Activated naive CD8-positive, alpha-beta T cell treated with anti-CD3 and anti-CD28 coated beads, Interleukin-2, amount 50 U/mL, for 24 hours (primary cell): ENCODE measurements around the gene CMTM4.
A peak's percentile ranks its signal among the peaks of the same experiment; 100 is the strongest.
"Not testable (repeated sequence)": the region's sequence is repeated elsewhere in the genome, so short reads cannot be mapped to it uniquely, and the experiment has no call there.

Experiments used
- ATAC-seq: fragments of 150-1000 bp; cut with Tn5 transposase; one replicate; pipeline ENCODE4 v1.10.0; 2021
- DNase-seq: peaks from one replicate; pipeline ENCODE4 v3.0.0; 2021
- H3K27ac Mint-ChIP-seq: one replicate; pipeline ENCODE4 v1.8.0; 2021; ENCODE audit warnings: mild to moderate bottlenecking, mixed read lengths
- H3K27me3 Mint-ChIP-seq: one replicate; pipeline ENCODE4 v1.8.0; 2021; ENCODE audit warnings: mixed read lengths
- H3K36me3 Mint-ChIP-seq: one replicate; pipeline ENCODE4 v1.8.0; 2021; ENCODE audit warnings: low read depth, mixed read lengths
- H3K4me1 Mint-ChIP-seq: one replicate; pipeline ENCODE4 v1.8.0; 2021; ENCODE audit warnings: mixed read lengths
- H3K4me3 Mint-ChIP-seq: one replicate; pipeline ENCODE4 v1.8.0; 2021; ENCODE audit warnings: mild to moderate bottlenecking, moderate library complexity, mixed read lengths
- H3K9me3 Mint-ChIP-seq: one replicate; pipeline ENCODE4 v1.8.0; 2021; ENCODE audit warnings: mixed read lengths

CMTM4 gene

GRCh38 chr16:66651474-66651765 is 45.1 kb downstream of the CMTM4 start:
- DNase-seq (no peak), ATAC-seq (no peak)
- H3K27me3 Mint-ChIP-seq: peaks cover under 1% of the 10 kb centered on the region
- no peak overlapping the region for H3K4me3 Mint-ChIP-seq
- peaks cover 8% of the 10 kb centered on the region for H3K4me1 Mint-ChIP-seq
- H3K36me3 Mint-ChIP-seq: no peaks in the 10 kb centered on the region
- no peak overlapping the region for H3K27ac Mint-ChIP-seq
- H3K9me3 Mint-ChIP-seq: no peaks in the 10 kb centered on the region

GRCh38 chr16:66650707-66651473 is 45.7 kb downstream of the CMTM4 start:
- Mint-ChIP-seq H3K9me3 (no peaks in the 10 kb centered on the region), H3K27me3 (no peaks in the 10 kb centered on the region), H3K36me3 (no peaks in the 10 kb centered on the region), H3K27ac (no peak overlapping the region), H3K4me1 (peaks cover 8% of the 10 kb centered on the region), H3K4me3 (peak overlapping the region; percentile 55)
- DNase-seq (peak; percentile 83), ATAC-seq (peak; percentile 94)

- no peak overlapping the region for H3K27ac Mint-ChIP-seq
- no peaks in the 10 kb centered on the region for H3K27me3 Mint-ChIP-seq
- no peak overlapping the region for H3K4me3 Mint-ChIP-seq
- no peaks in the 10 kb centered on the region for H3K36me3 Mint-ChIP-seq
- H3K4me1 Mint-ChIP-seq: peaks cover 8% of the 10 kb centered on the region
- DNase-seq (no peak), ATAC-seq (no peak)
- H3K9me3 Mint-ChIP-seq: no peaks in the 10 kb centered on the region
These were observed 46.8 kb downstream of the CMTM4 start for GRCh38 chr16:66649636-66650205.

- peaks cover 8% of the 10 kb centered on the region for H3K4me1 Mint-ChIP-seq
- no peak overlapping the region for H3K4me3 Mint-ChIP-seq
- H3K36me3 Mint-ChIP-seq: no peaks in the 10 kb centered on the region
- H3K27ac Mint-ChIP-seq: no peak overlapping the region
- no peaks in the 10 kb centered on the region for H3K9me3 Mint-ChIP-seq
- no peak for ATAC-seq
- H3K27me3 Mint-ChIP-seq: no peaks in the 10 kb centered on the region
- no peak for DNase-seq
These were observed 47.4 kb downstream of the CMTM4 start for GRCh38 chr16:66649167-66649566.

DNA sequence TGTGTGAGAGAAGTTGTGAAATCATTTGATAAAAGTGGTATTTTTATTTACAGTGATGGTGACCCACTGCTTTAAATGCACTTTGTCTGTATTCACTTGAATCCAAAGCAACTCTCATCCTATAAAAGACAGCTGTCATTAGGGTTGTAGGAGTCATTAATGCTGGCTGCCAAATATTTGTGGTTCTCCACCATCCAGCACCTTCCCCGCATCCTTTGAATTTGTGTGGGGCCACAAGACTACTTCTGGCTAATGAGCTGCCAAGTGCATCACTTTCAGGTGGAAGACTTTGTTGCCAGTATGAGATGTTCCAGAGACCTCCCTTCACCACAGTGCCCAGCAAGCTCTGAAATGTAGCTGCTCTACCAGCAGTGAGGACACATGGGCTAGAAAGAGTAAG is 48.7 kb downstream of the CMTM4 start:
- Mint-ChIP-seq H3K4me1 (peaks cover 8% of the 10 kb centered on the region), H3K27me3 (no peaks in the 10 kb centered on the region), H3K27ac (no peak overlapping the region), H3K36me3 (no peaks in the 10 kb centered on the region), H3K4me3 (no peak overlapping the region), H3K9me3 (no peaks in the 10 kb centered on the region)
- ATAC-seq: no peak
- no peak for DNase-seq

DNA sequence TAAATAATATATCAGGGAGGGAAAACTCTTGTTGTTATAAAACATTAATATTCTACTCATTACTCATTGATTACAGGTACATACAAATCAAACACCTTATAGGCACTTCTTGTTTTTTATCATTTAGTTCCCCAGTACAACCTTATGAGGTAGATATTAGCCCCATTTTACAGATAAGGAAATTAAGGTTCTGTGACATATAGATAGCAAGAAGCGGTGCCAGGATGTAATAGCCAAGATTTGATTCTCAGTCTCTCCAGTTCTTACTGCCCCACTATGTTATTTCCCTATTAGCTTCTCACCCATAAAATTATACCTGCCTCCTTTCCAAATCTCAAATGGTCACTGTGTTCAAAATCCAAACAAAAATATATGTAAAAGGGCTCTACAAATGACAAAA is 55.2 kb downstream of the CMTM4 start:
- no peak overlapping the region for H3K4me3 Mint-ChIP-seq
- no peak overlapping the region for H3K27ac Mint-ChIP-seq
- no peaks in the 10 kb centered on the region for H3K27me3 Mint-ChIP-seq

DNA sequence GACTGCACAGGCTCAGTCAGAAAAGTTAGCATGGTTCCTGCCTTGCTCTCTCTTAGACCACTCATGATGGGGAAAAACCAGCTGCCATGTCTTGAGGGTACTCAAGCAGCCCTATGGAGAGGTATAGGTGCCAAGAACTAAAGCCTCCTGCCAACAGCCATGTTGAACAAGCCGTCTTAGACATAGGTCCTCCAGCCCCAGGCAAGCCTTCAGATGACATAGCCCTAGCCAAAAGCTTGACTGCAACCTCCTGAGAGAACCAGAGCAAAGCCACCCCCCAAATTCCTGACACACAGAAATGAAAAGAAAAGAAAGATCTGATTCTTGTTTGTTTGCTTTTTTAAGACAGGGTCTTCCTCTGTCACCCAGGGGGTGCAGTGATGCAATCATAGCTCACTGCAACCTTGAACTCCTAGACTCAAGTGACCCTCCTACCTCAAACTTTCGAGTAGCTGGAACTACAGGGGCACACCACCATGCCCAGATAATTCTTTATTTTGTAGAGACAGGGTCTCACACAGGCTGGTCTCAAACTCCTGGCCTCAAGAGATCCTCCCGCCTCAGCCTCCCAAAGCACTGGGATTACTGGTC is 55.7 kb downstream of the CMTM4 start:
- ATAC-seq (no peak), DNase-seq (no peak)
- no peak overlapping the region for H3K27ac Mint-ChIP-seq
- no peak overlapping the region for H3K4me3 Mint-ChIP-seq
- H3K9me3 Mint-ChIP-seq: no peaks in the 10 kb centered on the region
- no peaks in the 10 kb centered on the region for H3K36me3 Mint-ChIP-seq
- H3K27me3 Mint-ChIP-seq: no peaks in the 10 kb centered on the region
- no peaks in the 10 kb centered on the region for H3K4me1 Mint-ChIP-seq

More for the DNA sequence above, 55.2 kb downstream of the CMTM4 start:
- ATAC-seq: no peak
- H3K9me3 Mint-ChIP-seq: no peaks in the 10 kb centered on the region
- H3K4me1 Mint-ChIP-seq: no peaks in the 10 kb centered on the region
- no peaks in the 10 kb centered on the region for H3K36me3 Mint-ChIP-seq
- DNase-seq: no peak

DNA sequence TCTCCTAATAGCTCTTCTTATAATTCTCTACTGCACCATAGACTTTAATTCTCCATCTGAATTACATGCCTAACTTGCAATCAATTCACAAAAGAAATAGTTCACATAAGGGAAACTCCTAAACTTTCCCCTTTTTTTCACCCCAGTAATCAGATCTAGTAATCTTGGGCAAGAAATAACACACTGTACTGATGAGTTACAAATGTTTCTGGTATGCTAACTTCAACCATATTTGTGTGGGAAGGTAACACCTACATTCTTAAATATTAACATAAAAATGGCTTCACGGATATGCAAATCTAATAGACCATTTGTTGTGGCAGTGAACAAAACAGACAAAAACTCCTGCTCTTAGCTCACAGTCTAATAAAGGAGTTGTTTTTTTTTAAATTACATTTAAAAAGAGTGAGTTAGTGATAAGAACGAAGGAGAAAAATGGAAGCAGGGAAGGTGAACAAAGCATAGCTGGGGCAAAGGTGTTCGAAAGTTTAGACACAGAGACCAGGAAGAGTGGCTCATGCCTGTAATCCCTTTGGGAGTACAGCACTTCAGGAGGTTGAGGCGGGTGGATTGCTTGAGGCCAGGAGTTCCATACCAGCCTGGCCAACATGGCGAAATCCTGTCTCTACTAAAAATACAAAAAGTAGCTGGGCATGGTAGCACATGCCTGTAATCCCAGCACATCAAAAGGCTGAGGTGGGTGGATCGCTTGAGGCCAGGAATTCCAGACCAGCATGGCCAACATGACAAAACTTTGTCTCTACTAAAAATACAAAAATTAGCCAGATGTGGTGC is 57.3 kb downstream of the CMTM4 start:
- Mint-ChIP-seq H3K4me3 (no peak overlapping the region), H3K9me3 (no peaks in the 10 kb centered on the region), H3K27ac (no peak overlapping the region), H3K27me3 (no peaks in the 10 kb centered on the region), H3K36me3 (no peaks in the 10 kb centered on the region), H3K4me1 (no peaks in the 10 kb centered on the region)
- ATAC-seq (no peak), DNase-seq (no peak)

DNA sequence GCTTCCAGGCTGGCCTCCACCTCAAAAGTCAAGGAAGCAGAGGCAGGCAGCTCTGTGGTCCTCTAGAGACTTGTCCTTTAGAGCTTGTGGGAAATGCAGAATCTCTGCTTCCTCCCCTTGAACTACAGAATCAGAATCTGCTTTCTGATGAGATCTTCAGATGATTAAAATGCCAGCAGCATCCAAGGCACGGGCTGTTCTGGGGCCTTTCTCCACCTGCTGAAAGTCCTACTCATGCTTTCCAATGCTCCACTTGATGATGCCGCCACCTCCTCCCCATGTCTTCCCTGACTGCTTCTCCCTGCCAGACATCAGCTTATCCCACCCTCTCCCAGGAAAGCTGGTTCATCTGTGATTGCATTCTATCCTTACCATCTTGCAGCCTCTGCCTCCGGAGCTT is 58.7 kb downstream of the CMTM4 start:
- Mint-ChIP-seq H3K9me3 (no peaks in the 10 kb centered on the region), H3K27me3 (no peaks in the 10 kb centered on the region), H3K36me3 (no peaks in the 10 kb centered on the region), H3K27ac (no peak overlapping the region), H3K4me1 (no peaks in the 10 kb centered on the region), H3K4me3 (no peak overlapping the region)
- ATAC-seq (no peak), DNase-seq (no peak)

DNA sequence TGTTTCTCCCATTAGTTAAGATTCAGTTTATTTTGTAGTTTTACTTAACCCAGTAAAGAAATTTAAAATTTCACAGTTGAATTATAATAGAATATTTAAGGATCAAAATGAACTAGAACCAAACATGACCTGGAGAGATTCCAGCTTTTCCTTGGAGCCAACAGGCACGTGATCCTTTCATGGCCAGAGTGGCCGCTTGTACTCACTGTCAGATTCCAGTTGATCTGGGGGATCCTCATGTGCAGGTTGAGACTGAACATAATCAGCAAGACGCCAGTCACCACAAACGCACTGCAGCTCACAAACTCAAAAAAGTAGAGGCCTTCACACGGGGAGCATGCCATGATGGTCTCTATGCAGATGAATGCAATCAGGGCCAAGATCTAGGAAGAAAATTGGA is 60.3 kb downstream of the CMTM4 start:
- H3K36me3 Mint-ChIP-seq: no peaks in the 10 kb centered on the region
- ATAC-seq: no peak
- no peak overlapping the region for H3K27ac Mint-ChIP-seq
- H3K4me3 Mint-ChIP-seq: no peak overlapping the region
- no peaks in the 10 kb centered on the region for H3K9me3 Mint-ChIP-seq
- no peak for DNase-seq
- H3K27me3 Mint-ChIP-seq: no peaks in the 10 kb centered on the region
- H3K4me1 Mint-ChIP-seq: no peaks in the 10 kb centered on the region

DNA sequence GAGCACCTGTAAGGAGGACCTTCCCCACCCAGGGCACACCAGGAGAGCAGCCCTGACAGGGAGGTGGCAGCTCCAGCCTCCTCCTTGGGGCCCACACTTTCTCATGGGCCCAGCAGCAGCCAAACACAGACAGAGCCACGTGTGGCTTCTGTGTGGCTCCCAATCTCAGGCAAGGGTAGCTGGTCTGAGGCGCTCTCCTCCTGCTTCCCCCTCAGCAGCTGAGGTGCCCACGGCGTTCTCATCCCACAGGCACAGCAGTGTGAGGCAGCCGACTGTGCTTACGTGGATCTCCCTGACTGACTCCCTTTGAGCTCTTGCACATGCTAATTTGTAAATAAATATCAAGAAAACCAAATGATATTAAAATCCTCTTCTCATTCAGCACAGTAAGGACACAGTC is 61.1 kb downstream of the CMTM4 start:
- Mint-ChIP-seq H3K4me1 (no peaks in the 10 kb centered on the region), H3K36me3 (no peaks in the 10 kb centered on the region)

DNA sequence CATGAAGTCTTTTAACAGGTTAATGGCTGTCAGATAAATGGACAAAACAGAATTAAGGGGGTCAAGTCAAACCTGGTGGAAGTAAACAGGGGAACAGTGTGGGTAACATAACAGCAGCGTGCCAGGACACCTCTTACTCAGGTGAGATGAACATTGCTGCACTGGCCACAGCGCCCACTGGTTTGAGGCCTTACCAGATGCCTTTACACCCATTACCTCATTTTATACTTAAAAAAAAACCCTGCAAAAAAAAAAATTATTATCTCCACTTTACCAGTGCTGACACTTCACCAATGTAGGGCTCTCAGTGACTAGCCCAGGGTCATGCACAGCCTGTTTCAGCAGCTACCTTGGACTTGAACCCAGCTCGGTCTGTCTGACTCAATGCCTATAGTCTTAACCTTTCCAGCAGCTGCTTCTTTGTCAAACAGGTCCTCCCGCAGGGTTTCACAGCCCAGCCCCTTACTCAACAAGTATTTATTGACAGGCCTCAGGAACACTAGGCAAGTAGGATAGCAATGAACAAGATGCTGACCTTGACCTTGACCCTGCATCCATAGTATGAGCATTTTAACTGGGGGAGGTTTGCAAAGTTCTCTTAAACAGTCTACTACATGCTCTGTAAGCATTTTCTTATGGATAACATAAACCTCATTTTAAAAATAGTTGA is 61.9 kb downstream of the CMTM4 start:
- no peak overlapping the region for H3K4me3 Mint-ChIP-seq
- no peak for ATAC-seq
- DNase-seq: no peak
- no peaks in the 10 kb centered on the region for H3K27me3 Mint-ChIP-seq
- no peaks in the 10 kb centered on the region for H3K36me3 Mint-ChIP-seq
- no peaks in the 10 kb centered on the region for H3K9me3 Mint-ChIP-seq
- H3K27ac Mint-ChIP-seq: no peak overlapping the region
- no peaks in the 10 kb centered on the region for H3K4me1 Mint-ChIP-seq

More for the DNA sequence above, 61.1 kb downstream of the CMTM4 start:
- Mint-ChIP-seq H3K4me3 (no peak overlapping the region), H3K27me3 (no peaks in the 10 kb centered on the region), H3K9me3 (no peaks in the 10 kb centered on the region), H3K27ac (no peak overlapping the region)
- DNase-seq (no peak), ATAC-seq (no peak)

DNA sequence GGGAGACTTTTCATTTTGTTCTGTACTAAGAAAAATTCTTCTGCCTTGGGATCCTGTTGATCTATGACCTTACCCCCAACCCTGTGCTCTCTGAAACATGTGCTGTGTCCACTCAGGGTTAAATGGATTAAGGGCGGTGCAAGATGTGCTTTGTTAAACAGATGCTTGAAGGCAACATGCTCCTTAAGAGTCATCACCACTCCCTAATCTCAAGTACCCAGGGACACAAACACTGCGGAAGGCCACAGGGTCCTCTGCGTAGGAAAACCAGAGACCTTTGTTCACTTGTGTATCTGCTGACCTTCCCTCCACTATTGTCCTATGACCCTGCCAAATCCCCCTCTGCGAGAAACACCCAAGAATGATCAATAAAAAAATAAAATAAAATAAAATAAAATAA is 65.0 kb downstream of the CMTM4 start:
- H3K9me3 Mint-ChIP-seq, H3K4me3 Mint-ChIP-seq, DNase-seq, H3K27me3 Mint-ChIP-seq, H3K27ac Mint-ChIP-seq, ATAC-seq, H3K4me1 Mint-ChIP-seq, H3K36me3 Mint-ChIP-seq: not testable (repeated sequence)

GRCh38 chr16:66630561-66631260 is 65.8 kb downstream of the CMTM4 start:
- not testable (repeated sequence) for H3K36me3 Mint-ChIP-seq, H3K27ac Mint-ChIP-seq, H3K4me3 Mint-ChIP-seq, H3K9me3 Mint-ChIP-seq, ATAC-seq, H3K4me1 Mint-ChIP-seq, H3K27me3 Mint-ChIP-seq, DNase-seq
